ENCODE results near the gene CYP4F22.

DNA sequence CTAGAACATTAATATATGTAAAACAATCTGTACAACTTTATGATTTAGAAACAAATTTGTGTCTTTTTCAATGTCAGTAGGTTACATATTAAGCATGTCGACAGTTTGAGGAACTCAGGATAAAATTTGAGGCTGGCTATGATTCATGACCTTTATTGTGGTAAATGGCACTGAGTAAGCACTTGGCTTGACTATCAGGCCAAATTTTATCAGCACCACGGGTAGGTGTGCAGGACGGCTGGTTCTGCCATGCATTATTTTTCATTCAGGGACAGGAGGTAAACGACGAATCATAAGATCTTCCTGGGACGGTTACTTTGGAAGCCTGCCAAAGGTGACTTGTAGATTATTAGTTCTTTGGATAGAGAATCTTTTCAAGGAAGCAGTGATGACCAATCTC, 86.7 kb downstream of the CYP4F22 start:
- TF ChIP-seq POLR2AphosphoS5 (IDR thresholded peaks at IDR 0.05; ENCODE audit: low read depth, low read length) (no peak), TAF1 (IDR thresholded peaks at IDR 0.05; ENCODE audit: borderline replicate concordance, insufficient read depth, low read length) (no peak), SIN3A (IDR thresholded peaks at IDR 0.05; ENCODE audit: borderline replicate concordance, insufficient read depth, low read length) (no peak), REST (IDR thresholded peaks at IDR 0.05; ENCODE audit: insufficient read depth in 1 of 2, low read depth in 2 of 2, low read length in 2 of 2) (no peak), FOXP2 (optimal IDR thresholded peaks at IDR 0.05; ENCODE audit: borderline replicate concordance, extremely low read depth, extremely low read length, insufficient read depth) (no peak)

Data from PFSK-1 (cell line).